KG1 (cell line): ENCODE data around the gene CAMTA1.

ENCODE experiments used
- DNase-seq: peaks from one replicate; lab custom pipeline; 2025; lab: John Stamatoyannopoulos, UW

The CAMTA1 gene

GRCh38 chr1:6979003-6979613 lies 193.9 kb downstream of the CAMTA1 start:
- DNase-seq, result no peak

DNA sequence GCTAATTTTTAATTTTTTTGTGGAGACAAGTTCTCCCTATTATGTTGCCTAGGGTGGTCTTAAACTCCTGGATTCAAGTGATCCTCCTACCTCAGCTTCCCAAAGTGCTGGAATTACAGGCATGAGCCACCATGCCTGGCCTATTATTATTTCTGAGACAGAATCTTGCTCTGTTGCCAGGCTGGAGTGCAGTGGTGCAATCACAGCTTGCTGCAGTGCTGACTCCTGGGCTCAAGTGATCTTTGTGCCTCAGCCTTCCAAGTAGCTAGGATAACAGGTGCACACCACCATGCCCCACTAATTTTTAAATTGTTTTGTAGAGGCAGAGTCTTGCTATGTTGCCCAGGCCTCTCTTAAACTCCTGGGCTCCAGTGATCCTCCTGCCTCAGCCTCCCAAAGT lies 196.3 kb downstream of the CAMTA1 start:
- no peak for DNase-seq

DNA sequence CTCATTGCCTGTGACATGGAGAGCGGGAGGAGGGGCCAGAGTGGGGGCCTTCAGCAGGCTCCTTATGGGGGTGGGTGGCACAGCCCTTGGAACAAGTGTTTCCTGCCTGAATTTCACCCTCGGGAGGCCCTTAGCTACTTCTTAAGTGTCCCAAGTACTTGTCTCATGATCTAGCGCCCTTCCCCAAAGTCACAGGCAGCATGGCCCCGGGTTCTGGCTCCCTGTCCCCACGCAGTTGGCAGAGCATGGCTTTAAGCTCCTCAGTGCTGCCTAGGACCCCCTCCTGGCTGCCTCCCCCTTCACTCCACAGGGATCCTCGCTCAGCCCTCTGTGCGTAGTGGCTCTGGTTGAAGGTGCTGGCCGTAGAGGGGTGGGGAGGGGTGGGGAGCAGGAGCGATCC lies 197.2 kb downstream of the CAMTA1 start:
- no peak for DNase-seq

DNA sequence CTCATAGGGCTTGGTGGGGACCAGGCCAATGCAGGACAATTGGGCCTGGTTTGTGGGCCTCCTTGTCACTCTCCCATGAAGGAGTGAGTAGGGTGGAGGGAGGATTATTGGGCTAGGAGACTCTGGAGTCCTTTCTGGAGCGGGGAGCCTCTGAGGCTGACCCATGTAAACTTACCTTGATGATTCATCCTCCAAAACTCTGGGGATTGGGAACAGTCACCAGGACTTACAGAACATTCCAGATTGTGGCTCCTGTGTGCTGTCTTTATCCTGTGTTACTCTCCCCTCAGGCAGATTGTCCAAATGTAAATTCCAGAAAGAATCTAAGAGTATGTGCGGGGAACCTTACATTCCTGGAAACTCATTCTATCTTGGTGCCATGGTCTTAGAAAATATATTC lies 197.6 kb downstream of the CAMTA1 start:
- no peak for DNase-seq

GRCh38 chr1:6984536-6984935 lies 199.3 kb downstream of the CAMTA1 start:
- no peak for DNase-seq

DNA sequence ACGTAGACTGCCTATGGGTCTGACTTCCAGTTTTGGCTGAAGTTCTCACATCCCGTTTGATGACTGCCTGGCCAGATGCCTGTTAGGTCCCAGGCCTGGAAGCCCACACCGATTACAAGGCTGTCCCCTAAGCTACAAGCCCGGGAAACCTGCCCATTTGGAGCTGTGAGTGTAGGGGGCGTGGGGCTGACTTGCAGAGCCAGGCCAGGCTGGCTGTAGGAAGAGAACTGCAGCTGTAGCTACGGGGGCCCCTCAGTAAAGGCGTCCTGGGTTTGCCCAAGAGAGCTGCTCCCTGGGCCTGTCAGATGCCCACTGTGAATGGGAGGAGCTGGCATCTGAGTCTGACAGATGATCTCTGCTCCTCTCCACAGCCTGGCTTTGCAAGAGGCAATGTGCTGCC lies 199.7 kb downstream of the CAMTA1 start:
- no peak for DNase-seq

DNA sequence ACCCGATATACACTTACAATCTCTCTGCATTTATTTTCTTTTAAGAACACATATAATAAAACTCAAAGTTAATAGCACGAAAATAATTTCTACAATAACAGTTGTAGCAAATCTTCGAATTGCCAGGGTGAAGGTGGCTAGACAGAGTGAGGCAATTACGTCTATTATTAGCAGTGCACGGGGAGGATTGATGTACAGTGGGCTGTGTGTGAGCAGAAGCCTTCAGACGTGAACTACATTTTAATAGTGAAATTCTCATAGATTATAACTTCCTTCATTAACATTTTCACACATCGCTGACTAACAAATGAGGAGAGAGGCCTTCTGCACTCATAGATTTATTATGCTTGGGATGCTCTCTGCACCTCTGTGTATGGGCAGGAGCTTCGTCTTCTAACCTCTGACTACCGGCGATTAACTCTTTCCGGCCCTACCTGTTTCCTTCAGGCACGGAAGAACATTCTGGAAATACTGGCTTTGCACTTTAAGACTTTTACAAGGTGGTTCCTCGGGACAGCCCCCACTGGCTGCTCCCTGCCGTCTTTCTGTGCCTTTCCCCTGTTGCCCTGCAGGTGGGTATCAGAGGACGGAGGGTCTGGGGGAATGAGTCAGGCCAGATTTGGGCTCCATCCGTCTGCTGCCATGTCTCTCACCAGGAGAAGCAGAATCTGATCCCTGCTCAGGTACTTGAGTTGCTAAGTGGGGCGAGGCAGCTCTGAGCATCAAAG lies 200.5 kb downstream of the CAMTA1 start:
- no peak for DNase-seq

DNA sequence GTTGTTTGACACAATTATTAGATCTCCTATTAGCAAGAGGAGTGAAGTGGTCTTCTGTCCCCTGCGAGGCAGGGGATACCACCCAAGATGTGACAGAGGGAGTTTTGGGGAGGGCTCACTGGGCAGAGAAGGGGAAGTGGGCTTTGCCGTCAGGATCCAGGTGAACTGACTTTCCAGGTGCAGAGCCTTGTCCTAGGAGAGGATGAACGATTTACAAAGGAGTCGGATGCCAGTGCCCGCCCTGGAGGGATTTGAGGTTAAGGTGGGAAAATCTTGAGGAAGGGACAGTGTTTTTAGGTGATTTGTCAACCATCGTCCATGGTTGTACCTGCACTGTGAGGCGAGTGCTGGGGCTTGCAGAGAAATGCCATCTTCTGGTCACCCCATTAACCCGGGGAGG lies 201.0 kb downstream of the CAMTA1 start:
- DNase-seq, result no peak

GRCh38 chr1:6987940-6988339 lies 202.7 kb downstream of the CAMTA1 start:
- no peak for DNase-seq

- DNase-seq, result no peak
Measured at GRCh38 chr1:6988796-6989195, 203.5 kb downstream of the CAMTA1 start.

DNA sequence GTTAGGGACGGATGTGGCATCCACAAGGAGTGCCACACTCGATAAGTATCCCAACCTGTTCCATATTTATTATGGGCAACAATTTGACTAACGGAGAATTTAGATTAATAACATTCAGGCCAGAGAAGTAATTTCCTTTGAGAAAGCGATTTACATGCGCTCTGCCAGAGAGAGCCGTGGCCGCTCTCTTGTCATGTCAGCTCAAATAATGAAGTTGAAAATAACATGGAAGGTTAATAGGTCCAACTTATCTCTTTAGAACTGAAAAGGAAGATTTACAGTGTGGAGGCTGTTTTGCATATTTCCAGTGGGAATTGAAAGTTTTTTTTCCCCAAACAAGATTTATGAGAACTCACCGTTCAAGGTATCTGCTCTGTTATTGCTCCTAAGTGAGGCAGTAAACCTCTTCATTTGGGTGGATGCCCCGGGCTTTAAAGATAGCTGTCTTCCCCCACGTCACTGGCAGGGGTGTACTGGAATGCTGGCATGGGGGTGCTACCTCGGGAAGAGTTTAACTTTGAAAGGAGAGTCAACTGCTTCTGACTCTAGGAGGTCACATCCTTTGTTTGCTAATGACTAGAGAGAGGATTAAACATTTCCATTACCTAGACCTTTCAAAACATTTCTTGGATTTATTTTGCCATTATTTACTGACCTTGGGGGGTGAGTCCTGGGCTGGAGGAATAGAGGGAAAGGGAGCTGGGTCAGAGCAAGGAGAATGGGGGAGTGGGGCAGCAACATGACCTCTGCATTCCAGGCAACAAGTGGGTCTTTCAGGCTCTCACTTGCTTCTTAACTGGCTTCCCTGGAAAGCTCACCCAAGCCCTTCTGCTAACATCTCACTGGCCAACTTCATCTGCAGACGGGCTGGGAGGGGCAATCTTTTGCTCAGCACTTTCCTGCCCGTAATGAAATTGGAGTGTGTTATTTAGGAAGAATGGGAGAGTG lies 204.2 kb downstream of the CAMTA1 start:
- no peak for DNase-seq

- no peak for DNase-seq
Measured at GRCh38 chr1:6991266-6991665, 206.0 kb downstream of the CAMTA1 start.

GRCh38 chr1:6995789-6996188 lies 210.5 kb downstream of the CAMTA1 start:
- DNase-seq, result no peak

GRCh38 chr1:6996371-6996770 lies 211.1 kb downstream of the CAMTA1 start:
- no peak for DNase-seq

DNA sequence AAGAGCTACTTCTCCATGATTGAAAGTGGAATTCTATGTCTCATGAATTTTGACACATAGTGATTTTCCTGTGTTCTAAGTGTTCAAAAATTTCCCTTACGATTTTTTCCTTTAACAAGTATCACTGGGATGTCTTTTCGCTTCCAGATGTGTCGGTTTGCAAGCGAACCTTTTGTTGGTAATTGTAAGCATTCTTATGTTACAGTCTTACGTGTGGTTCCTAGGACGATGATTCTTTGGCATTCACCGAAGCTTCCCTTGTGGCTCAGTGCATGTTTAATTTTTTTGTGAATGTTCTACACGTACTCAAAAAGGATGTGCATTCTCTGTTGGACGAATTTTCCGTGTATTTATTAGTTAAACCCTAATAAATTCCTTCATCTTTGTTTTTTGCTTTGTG lies 211.6 kb downstream of the CAMTA1 start:
- DNase-seq, result no peak

- DNase-seq, result no peak
Measured at GRCh38 chr1:6998267-6998666, 213.0 kb downstream of the CAMTA1 start.

DNA sequence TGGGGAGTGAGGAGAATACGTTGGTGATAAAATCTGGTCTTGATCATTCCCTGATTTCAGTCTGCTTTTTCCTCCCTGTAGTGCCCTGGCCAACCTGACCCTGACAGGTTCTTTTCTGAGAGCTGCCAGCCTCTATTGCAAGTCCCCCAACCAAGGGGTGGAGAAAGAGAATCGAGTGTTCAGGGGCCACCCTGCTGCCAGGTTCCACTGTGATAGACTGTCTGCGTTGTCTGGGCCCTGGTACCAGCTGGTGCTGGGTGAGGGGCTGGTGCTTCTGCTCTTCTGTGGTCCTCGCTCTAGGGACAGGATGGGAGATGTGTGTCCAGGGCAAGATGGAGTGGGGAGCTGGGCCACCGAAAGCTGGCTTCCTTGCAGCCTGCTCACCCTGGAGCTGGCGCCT lies 214.6 kb downstream of the CAMTA1 start:
- DNase-seq, result no peak

- DNase-seq, result no peak
Measured at GRCh38 chr1:7000720-7001119, 215.5 kb downstream of the CAMTA1 start.

GRCh38 chr1:7002728-7003127 lies 217.5 kb downstream of the CAMTA1 start:
- no peak for DNase-seq

GRCh38 chr1:7003676-7004075 lies 218.4 kb downstream of the CAMTA1 start:
- no peak for DNase-seq

- DNase-seq, result no peak
Measured at GRCh38 chr1:7004181-7004580, 218.9 kb downstream of the CAMTA1 start.

- DNase-seq, result no peak
Measured at GRCh38 chr1:7005762-7006161, 220.5 kb downstream of the CAMTA1 start.
